Neural crest cell (in vitro differentiated cells): ENCODE data around the gene SLC22A4. TPM values are rescaled to one million over a fixed set of nuclear protein-coding genes. Genes with fewer than 3 reads are reported as not detected.

Source experiments
- DNase-seq: peaks from one replicate; pipeline ENCODE4 v3.0.0; 2021; ENCODE audit warnings: low read depth, mixed read lengths, low spot score
- H3K27ac Mint-ChIP-seq: one replicate; pipeline ENCODE4 v1.8.0; 2021; ENCODE audit warnings: mild to moderate bottlenecking, mixed read lengths; ENCODE audit not compliant: unreplicated experiment
- H3K27me3 Mint-ChIP-seq: 2 replicates; pipeline ENCODE4 v1.8.0; 2021; ENCODE audit warnings: low read depth, mild to moderate bottlenecking, mixed read lengths
- H3K36me3 Mint-ChIP-seq: 2 replicates; pipeline ENCODE4 v1.8.0; 2021; ENCODE audit warnings: low read depth, mild to moderate bottlenecking, mixed read lengths
- H3K4me1 Mint-ChIP-seq: 2 replicates; pipeline ENCODE4 v1.8.0; 2021; ENCODE audit warnings: mixed read lengths
- H3K4me3 Mint-ChIP-seq: one replicate; pipeline ENCODE4 v1.8.0; 2021; ENCODE audit warnings: mild to moderate bottlenecking, mixed read lengths
- H3K9me3 Mint-ChIP-seq: 2 replicates; pipeline ENCODE4 v1.8.0; 2021; ENCODE audit warnings: mixed read lengths
- CTCF ChIP-seq: fragments of 200-600 bp; sonication (generic); conservative IDR thresholded peaks from 2 replicates; pipeline ENCODE4 v1.5.0; 2021; ENCODE audit warnings: antibody characterized with exemption, mild to moderate bottlenecking
- total RNA-seq: library from RNA; stranded (reverse); gene quantifications from 2 replicates; pipeline ENCODE4 v1.2.1, GENCODE V29; 2021

Gene SLC22A4
- total RNA-seq, 1 donor from 2014 or later: 0.47 TPM

DNA sequence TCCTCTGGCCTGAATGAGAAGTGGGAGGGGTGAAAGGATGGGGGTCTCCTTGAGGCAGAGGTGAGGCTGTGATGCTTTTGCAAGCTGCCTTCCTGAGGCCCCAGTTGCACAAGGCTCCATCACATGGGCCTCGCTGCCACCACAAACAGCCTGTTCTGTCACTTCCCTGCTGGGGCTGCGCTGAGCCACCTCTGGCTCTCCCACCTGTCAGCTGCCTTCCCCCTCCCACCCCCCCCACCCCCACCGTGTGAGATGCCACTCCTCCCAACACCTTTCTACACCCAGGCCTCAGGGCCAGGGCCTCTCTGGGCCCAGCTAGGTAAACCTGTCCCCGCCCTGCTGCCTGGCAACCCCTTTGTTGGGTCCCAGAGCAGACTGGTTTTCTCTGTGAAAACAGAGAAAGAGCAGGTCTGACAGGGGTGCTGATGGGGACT lies 41.2 kb upstream of the SLC22A4 start:
- no peak for DNase-seq
- no peak for TF ChIP-seq CTCF
- H3K9me3 Mint-ChIP-seq: no peaks in the 10 kb centered on the region
- no peak overlapping the region for H3K27ac Mint-ChIP-seq
- H3K4me1 Mint-ChIP-seq: no peaks in the 10 kb centered on the region
- no peaks in the 10 kb centered on the region for H3K27me3 Mint-ChIP-seq
- H3K4me3 Mint-ChIP-seq: no peak overlapping the region
- H3K36me3 Mint-ChIP-seq: no peaks in the 10 kb centered on the region

DNA sequence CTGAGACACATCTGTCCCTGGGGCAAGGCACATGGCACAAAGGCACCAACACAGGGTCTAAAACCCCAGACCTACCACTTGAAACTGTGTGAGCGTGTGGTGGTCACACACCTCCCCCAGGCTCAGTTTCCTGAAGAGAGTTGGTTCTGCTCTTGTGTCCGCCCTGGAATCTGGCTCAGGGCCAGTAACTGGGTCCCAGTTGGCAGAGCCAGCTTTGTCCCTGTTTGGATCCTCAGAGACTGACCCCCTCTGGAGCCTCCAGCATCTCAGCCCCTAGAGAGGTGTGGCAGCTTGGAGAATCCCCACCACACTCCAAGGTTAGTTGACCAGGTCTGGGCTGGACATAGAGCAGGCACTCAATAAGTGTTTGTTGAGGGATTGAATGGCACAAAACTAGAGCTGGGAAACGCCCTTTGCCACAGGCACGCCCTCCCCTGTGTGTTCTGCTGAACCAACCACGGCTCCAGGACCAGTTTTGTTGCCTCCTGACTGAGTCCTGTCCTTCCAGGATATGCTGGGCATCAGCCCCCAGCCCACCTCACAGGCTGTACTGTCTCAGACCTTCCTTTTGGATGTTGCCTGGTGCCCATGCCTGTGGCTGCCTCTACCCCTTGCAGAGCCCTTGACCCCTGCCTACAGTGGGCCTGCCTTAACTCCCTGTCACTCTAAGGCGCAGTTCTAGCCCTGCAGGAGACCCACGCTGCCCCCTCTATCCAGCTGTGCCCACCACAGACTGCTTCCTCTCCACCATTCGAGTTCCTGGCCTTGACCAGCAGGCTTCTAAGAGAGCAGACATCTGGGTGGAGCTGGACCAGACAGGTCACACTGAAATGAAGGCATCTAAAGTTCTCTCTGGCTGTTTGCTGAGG lies 40.5 kb upstream of the SLC22A4 start:
- Mint-ChIP-seq H3K4me1 (peaks cover 6% of the 10 kb centered on the region), H3K27ac (no peak overlapping the region), H3K36me3 (no peaks in the 10 kb centered on the region), H3K9me3 (no peaks in the 10 kb centered on the region), H3K4me3 (no peak overlapping the region), H3K27me3 (no peaks in the 10 kb centered on the region)
- TF ChIP-seq CTCF: no peak
- DNase-seq: no peak

DNA sequence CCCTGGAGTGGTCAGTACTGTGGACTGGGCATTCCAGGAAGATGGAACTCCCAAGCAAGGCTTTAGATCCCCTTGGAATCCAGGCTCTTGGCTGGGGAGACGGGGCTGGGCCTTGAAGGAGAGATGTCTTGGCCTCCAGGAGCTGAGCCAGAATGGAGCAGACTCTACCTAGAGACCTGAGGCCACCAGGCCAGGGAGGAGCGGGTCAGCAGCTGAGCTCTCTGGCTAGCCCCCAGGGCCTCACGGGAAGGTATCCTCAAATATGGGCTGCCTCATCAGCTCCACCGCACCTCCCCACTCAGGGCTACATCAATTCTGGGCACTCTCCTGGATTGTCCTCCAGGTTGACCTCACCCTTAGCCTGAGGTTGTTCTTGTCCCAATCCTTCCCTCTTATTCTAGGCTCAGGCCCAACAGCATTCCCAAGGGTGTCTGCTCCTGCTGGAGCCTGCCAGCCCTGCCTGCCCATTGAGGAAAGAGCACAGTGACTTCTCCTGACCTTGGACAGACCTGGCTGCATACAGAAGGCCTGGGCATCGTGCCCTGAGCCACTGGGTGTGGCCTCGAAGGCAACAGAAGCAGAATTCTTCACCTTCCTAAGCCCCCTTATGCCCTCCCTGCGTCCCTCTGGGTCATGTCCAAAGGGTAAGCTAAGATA lies 39.7 kb upstream of the SLC22A4 start:
- no peaks in the 10 kb centered on the region for H3K36me3 Mint-ChIP-seq
- TF ChIP-seq CTCF: no peak
- no peak overlapping the region for H3K27ac Mint-ChIP-seq
- H3K4me1 Mint-ChIP-seq: peaks cover 14% of the 10 kb centered on the region
- H3K9me3 Mint-ChIP-seq: no peaks in the 10 kb centered on the region
- DNase-seq: no peak
- no peak overlapping the region for H3K4me3 Mint-ChIP-seq
- no peaks in the 10 kb centered on the region for H3K27me3 Mint-ChIP-seq

DNA sequence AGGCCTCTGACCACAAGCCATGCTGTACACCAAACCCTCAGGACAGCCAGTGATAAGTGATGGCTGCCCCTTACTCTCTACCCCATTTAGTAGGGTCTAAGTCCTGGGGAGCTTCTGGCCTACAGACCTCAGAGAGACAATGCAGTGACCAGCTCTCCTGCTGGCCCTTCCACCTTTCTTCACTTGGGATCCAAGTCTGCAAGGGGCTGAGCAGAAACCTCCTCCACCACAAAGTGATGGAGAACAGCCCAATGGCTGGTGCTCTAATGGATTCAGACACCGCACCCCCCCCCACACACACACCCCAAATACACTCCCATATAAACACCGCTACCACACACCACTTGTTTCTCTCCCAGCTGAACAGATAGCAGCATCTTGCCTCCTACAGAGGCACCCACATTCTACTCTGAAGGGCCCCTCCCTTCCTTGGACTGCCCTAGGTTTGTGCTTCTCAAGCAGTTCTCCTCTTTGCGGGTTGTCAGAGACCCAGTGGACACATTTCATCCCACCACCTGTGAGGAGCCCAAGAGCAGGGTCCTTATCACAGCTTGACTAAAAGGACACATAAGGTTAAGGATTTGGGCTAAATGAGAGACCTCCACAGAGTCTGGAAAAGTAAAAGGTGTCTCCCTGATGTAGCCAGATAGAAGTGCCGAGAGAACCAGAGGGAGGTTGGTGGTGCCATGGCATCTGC lies 38.0 kb upstream of the SLC22A4 start:
- Mint-ChIP-seq H3K27me3 (no peaks in the 10 kb centered on the region), H3K4me3 (peak overlapping the region; percentile 87), H3K27ac (peak overlapping the region; percentile 62), H3K4me1 (peaks cover 31% of the 10 kb centered on the region), H3K36me3 (no peaks in the 10 kb centered on the region), H3K9me3 (no peaks in the 10 kb centered on the region)
- no peak for TF ChIP-seq CTCF
- no peak for DNase-seq

DNA sequence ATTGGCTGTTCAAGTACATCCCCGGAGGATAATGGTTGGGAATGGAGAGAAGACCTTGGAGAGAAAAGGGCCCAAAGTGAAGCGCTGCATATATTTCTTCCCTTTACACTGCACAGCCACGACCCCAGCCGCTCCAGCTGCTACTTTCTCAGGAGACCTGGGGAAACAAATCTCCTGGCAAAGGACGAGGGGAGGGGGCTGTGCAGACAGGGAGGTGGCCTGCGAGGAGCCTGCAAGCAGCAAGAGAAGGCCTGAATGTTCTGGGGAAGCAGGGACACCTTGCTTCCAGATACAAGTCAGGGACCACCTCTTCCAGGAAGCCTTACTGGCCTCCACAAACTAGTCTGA lies 37.4 kb upstream of the SLC22A4 start:
- no peak for TF ChIP-seq CTCF
- H3K4me1 Mint-ChIP-seq: peaks cover 35% of the 10 kb centered on the region
- H3K27me3 Mint-ChIP-seq: no peaks in the 10 kb centered on the region
- peak overlapping the region; percentile 87 for H3K4me3 Mint-ChIP-seq
- H3K36me3 Mint-ChIP-seq: no peaks in the 10 kb centered on the region
- DNase-seq: no peak
- H3K9me3 Mint-ChIP-seq: no peaks in the 10 kb centered on the region
- peak overlapping the region; percentile 62 for H3K27ac Mint-ChIP-seq
